GM19328 (cell line): ENCODE data around the gene NOTCH4.

ENCODE experiments used
- ATAC-seq: cut with Tn5 transposase; IDR thresholded peaks from one replicate; pipeline ENCODE4 v1.9.1; 2021; ENCODE audit warnings: mild to moderate bottlenecking, moderate library complexity; ENCODE audit not compliant: unreplicated experiment

Gene NOTCH4

DNA sequence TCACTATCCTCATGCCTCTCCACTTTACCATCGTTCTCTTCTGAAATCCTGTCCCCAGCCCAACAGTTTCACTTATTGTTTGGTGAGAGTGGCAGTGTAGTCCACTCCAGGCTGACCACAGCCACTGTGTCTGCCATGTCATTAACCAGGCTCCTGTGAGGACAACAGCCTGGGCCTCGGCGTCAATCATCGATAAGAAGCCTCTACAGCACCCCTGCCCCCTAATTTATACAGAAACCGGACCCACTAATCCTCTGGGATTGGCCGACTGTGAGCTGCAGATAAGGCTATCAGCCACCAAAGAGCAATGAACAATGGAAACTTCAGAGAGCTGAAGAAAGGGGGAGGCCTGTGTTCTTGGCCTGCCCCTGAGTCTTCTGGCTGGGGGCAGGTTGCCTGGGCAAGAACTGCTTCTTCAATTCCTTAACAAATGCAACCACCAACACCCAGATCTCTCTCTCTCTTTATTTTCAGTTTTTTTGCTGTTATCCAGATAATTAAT lies 56.1 kb downstream of the NOTCH4 start:
- ATAC-seq: no peak

DNA sequence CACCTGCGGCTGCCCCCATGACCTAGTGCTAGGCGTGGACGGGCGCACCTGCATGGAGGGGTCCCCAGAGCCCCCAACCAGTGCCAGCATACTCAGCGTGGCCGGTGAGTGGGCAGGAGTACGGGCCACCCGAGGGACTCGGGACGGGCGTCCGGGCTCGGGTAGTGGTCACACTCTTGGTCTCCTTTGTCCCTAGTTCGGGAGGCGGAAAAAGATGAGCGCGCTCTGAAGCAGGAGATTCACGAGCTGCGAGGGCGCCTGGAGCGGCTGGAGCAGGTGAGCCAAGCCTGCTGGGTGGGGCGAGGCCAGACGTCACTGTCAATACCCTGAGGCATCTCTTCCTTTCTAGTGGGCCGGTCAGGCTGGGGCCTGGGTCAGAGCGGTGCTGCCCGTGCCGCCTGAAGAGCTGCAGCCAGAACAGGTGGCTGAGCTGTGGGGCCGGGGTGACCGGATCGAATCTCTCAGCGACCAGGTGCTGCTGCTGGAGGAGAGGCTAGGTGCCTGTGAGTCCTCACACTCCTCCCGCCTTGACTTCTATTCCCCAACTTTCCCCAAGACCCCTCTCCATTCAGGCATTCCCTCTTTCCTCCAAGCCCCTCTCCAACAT lies 56.6 kb downstream of the NOTCH4 start:
- no peak for ATAC-seq

DNA sequence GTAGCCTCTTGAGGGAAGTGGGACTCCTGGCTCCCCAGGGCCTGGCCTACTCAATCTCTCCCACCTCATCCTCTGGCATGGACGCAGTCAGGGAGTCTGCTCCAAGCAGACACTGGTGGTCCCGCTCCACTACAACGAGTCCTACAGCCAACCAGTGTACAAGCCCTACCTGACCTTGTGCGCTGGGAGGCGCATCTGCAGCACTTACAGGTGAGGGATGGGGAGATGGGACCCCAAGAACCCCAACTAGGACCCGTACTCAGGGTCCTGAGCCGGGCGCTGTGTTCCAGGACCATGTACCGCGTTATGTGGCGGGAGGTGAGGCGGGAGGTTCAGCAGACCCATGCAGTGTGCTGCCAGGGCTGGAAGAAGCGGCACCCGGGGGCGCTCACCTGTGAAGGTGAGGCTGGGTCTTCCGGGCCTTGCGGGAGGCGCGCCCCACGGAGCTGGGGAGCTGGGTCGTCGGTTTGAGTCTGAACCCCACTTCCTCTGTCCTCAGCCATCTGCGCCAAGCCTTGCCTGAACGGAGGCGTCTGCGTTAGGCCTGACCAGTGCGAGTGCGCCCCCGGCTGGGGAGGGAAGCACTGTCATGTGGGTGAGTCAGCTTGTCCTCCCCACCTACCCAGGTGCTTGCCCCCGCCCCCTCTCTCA lies 57.3 kb downstream of the NOTCH4 start:
- ATAC-seq: no peak

GRCh38 chr6:32164295-32164694 lies 59.6 kb downstream of the NOTCH4 start, which contains the start of gene EGFL8:
TSS of gene EGFL8 (plus strand) at chr6:32164595. CDS start at chr6:32166166, 1,571 bp downstream.
- ATAC-seq: no peak

DNA sequence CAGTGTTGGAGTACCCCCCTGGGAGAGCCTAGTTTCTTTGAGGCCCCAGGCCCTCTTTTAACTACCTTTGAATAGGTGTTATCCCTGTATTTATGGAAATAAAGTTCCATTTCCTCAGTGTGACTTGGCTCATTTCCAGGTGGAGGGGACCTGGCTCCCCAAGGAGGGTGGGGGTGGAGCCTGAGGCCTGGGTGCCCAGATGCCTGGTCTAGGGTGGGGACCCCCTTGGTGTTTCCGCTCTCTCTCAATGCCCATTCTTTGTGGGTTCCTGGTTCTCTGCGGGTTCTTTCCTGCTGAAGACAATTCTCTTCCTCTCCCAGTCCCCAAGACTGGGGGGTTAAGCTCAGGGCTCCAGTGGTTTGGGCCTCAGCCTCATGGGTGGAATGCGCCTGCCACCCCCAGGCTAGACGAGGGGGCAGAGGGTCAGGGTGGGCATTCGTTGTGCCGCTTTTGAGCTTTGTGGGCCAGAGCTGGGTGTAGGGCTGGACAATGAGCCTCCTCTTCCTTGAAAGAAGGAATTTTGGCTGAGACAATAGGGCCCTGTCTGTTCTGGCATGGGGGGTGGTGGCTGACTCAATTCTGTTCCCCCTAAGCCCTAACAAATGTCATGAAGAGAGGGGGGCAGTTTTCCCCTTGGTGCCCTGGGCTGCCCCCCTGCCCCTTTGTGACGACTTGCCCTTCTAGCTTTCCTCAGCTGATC lies 60.2 kb downstream of the NOTCH4 start:
- ATAC-seq: no peak

DNA sequence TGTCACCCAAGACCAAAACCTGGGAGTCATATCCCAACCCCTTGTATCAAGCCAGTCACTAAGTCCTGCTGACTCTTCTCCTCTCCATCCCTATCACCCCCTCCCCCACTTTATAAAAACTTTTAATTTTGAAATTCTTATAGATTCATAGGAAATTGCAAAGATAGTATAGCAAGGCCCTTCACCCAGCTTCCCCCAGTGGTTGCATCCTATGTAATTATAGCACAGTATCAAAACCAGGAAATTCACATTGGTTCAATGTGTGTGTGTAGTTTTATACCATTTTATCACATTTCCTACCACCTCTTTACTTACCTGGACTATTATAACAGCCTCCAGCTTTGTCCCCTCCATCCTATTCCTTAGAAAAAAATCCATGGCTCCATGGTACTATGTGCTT lies 65.8 kb downstream of the NOTCH4 start:
- ATAC-seq: no peak

DNA sequence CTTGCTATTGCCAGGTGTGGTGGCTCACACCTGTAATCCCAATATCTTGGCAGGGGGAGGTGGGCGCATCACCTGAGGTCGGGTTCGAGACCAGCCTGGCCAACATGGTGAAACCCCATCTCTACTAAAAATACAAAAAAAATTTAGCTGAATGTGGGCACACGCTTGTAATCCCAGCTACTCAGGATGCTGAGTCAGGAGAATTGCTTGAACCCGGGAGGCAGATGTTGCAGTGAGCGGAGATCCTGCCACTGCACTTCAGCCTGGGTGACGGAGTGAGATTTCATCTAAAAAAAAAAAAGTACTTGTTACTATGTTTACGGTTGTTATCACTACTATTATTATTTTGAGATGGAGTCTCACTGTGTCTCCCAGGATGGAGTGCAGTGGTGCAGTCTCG lies 67.0 kb downstream of the NOTCH4 start:
- no peak for ATAC-seq

DNA sequence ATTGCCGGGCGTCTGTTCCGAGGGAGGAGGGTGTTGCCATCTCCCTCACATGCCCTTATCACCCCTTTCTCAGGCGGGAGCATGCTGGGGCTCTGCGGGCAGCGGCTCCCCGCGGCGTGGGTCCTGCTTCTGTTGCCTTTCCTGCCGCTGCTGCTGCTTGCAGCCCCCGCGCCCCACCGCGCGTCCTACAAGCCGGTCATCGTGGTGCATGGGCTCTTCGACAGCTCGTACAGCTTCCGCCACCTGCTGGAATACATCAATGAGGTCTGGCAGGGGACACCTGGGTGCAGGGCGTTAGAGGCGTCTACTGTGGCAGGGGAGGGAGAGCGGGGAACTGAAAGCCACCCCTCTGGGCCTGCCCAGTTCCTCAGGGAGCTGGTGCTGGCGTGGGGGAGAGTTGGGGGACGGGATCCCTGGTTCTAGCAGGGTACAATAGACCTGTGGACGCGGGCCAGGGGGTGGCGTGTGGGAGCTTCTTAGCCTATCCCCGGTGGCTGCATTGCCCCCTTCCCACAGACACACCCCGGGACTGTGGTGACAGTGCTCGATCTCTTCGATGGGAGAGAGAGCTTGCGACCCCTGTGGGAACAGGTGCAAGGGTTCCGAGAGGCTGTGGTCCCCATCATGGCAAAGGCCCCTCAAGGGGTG lies 69.2 kb downstream of the NOTCH4 start:
- no peak for ATAC-seq

DNA sequence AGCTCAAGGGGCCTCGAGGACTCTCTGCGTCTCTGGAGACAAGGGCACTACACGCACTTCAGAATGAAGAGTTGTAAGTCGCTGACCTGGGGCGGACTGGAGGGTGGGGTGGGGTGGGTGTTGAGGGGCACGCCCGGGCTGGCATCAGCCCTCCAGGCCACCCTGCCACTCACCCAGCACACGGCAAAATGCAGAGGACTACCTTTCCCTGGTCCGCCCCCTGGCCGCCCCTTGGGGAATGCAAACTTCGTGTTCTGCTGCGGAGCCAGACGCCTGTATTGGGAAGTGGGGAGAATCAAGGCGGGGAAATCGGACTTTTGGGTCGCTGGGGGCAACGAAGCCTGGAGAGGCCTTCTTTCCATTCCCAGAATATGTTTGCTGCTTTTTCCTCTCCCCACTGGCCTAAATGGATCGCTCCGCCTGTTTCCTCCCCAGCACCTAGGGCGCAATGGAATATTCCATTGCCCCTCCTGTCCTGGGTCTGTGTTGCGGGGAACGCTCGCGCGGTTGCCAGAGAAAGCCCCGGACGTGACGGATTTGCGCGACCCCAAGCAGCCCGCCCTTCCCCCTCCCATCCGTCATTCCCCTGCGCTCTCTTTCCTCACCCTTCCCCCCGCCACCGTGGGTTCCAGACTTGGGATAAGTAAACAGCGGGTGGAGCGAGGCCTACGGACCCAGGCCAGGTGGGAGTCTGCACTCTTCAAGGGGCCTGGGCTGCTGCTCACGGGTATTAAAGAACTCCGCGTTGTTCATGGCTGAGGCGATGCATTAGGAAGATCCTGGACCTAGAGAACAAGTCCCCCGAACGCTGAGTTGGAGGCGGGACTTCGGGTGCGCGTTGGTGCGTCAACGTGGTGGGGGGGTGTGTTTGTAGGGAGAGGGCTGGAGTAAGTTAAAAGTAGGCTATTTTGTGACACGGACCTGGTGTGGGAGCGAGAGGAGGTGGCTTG lies 70.0 kb downstream of the NOTCH4 start, which contains the start of gene PPT2:
TSS of gene PPT2 (plus strand) at position 578 of the 950 bp plus-strand sequence. CDS start 454 bp downstream, outside the sequence.
- no peak for ATAC-seq

DNA sequence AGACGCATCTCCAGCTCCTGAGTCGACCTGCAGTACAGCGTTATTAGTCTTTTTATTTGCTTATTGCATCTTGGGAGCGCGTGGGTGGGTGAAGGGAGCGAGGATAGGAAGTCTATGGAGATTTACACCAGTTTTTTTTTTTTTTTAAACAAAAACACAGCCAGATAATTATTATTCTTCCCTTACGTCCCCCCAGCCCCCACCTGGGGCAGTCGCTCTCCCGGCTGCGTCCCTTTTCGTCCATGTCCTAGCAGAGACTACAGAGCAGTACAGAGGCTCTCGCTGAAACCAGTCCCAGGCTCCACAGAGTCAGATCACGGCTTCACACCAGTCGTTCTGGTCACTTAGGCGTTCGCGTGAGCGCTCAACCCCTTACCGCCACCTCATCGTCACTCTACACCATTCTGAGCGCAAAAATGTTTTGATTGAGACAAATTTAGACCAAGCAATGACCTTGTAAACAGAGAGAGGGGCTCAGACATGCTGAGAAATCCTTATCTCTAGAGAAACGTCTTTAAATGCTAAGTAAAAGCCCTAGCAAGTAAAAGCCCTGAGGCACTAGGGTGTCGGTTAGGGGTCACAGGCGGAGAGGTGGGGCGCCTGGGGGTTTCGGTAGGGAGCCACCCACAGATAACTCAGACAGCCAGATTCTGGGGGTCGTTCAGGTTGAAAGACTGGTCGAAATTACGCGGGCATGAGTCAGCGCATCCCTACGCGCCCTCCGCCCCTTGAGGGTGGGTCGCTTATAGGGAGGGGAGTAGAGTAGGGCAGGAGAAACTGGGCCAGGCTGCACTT lies 70.9 kb downstream of the NOTCH4 start:
- ATAC-seq: no peak

GRCh38 chr6:32151863-32152768 lies 71.8 kb downstream of the NOTCH4 start, which contains the start of gene PRRT1:
TSS of gene PRRT1 (minus strand) at chr6:32151939. CDS start at chr6:32151827, 112 bp downstream.
- ATAC-seq: no peak

DNA sequence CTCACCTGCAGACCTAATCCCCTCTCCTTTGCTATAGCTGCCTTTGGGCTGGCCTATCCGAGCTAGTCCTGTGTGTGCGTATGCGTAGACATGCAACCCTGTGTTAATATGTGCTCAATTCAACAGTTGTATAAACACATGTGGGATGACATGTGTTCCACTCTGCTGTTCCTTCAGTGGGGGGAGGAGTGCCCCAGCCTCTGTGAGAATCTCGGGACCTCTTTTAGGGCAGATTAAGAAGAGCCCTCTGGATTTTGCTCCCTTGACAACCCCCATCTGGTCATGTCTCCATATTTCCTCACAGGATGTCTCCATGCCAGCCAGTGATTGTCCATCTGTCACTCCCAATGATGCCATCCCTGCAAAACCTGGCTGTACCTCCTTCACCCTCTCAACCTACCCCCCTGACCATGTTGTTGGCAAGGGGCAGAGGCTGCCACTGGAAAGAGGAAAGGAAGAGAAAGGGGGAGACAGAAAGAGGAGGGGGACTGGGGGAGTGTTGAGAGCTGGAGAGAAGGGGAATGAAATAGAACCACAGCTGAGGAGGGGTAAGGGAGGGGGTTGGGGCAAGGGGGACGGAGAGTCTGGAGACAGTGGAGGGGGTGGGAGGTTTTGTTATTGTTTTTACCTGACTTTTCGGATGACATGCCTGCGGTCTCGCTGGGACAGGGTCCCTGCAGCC lies 72.5 kb downstream of the NOTCH4 start:
- no peak for ATAC-seq

GRCh38 chr6:32149932-32150870 lies 73.7 kb downstream of the NOTCH4 start:
- ATAC-seq: no peak

GRCh38 chr6:32149092-32149755 lies 74.6 kb downstream of the NOTCH4 start:
- ATAC-seq: no peak

DNA sequence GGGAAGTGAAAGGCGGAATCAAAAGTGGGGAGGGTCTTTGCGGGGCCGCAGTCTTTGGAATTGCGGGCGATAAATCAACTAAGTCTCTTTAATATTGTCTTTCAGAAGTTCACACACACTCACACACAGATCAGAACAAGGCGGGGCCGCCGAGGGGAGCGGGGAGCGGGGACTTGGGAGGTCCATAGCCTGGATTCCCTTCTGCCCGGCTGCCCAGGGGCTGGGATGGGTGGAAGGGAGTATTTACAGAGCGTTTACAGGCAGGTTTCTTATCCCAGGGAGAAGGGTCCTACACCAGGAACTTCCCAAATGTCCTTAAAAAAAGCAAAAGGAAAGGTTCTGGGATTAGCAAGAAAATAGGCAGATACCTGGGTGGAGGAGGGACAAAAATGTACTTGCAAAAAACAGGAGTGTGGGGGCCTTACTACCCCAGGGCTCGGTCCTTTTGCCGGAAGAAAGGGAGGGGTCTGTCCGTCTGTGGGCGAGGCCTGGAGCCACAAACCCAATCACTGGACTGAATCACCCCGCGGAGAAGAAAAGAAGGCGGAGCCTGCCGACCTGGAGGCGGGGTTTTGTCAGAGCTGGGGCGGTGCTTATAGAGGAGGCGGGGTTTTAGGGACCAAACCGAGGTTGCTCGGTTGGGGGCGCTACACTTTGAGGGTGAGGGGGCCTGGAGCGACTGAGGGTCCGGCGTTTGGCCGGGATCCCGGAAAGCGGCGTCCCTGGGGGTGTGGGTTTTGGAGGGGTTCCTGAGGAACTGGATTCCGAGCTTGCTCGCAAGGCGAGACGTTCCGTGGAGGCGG lies 75.4 kb downstream of the NOTCH4 start:
- no peak for ATAC-seq
